ENCODE measurements around the gene DNAH10.

DNA sequence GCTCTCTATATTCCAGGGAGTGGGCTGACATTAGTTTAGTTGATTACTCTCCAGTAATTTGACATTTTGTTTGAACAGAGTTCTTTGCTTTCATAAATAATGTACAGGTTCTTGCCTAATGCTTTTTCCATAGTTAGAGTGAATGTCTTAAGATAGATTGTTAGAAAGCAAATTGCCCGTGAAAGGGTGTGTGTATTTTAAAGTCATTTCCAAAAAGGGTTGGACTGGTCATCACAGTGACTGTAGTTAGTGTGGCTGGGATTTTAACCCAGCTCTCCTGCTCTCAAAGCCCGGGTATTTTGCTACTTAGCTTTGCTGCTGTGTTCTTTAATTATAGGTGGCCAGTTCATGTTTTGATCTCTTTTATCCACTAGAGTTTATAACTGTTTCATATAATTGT lies 74.2 kb downstream of the DNAH10 start:
- no peak for TF ChIP-seq FOXM1 (IDR thresholded peaks at IDR 0.05; ENCODE audit: borderline replicate concordance, low read depth)
- TF ChIP-seq CREB1 (IDR thresholded peaks at IDR 0.05; ENCODE audit: low read depth) = no peak
- TF ChIP-seq EGR1 (IDR thresholded peaks at IDR 0.05) = no peak

Data from Ishikawa (cell line).